WTC11 (cell line): ENCODE measurements around the gene TRPC3. TPM values are rescaled to one million over a fixed set of nuclear protein-coding genes. Genes with fewer than 3 reads are reported as not detected.

ENCODE experiments used
- ATAC-seq: fragments of 200-7000 bp; cut with Tn5 transposase; 2 replicates; pipeline ENCODE4 v1.10.0; 2021; ENCODE audit warnings: mild to moderate bottlenecking, moderate library complexity
- CTCF ChIA-PET: fragments of 300-600 bp; sonication (Branson Sonifier 250); formaldehyde crosslinking; loops from one replicate; lab custom pipeline; 2021; ENCODE audit warnings: antibody characterized with exemption; lab: Charles Lee
- POLR2A ChIA-PET: fragments of 350-600 bp; sonication (Branson Sonifier 250); formaldehyde crosslinking; loops from one replicate; lab custom pipeline; 2021; ENCODE audit warnings: antibody characterized with exemption; lab: Charles Lee
- DNase-seq: peaks from one replicate; pipeline ENCODE4 v3.0.0; 2021; ENCODE audit warnings: low spot score
- H3K27ac Mint-ChIP-seq: 2 replicates; pipeline ENCODE4 v1.8.0; 2021; ENCODE audit warnings: mixed read lengths
- H3K27me3 Mint-ChIP-seq: 2 replicates; pipeline ENCODE4 v1.8.0; 2021; ENCODE audit warnings: low read depth, mild to moderate bottlenecking, moderate library complexity, mixed read lengths
- H3K36me3 Mint-ChIP-seq: 2 replicates; pipeline ENCODE4 v1.8.0; 2021; ENCODE audit warnings: mixed read lengths
- H3K4me1 Mint-ChIP-seq: 2 replicates; pipeline ENCODE4 v1.8.0; 2022; ENCODE audit warnings: mixed read lengths
- H3K4me3 Mint-ChIP-seq: 2 replicates; pipeline ENCODE4 v1.8.0; 2021; ENCODE audit warnings: mild to moderate bottlenecking, moderate library complexity, mixed read lengths
- H3K9me3 Mint-ChIP-seq: 2 replicates; pipeline ENCODE4 v1.8.0; 2021; ENCODE audit warnings: mixed read lengths
- AR ChIP-seq: fragments of 250-450 bp; sonication (Bioruptor Pico); IDR thresholded peaks from 2 replicates; pipeline ENCODE4 v1.9.0; 2021; ENCODE audit warnings: mild to moderate bottlenecking
- EMX1 ChIP-seq: fragments of 250-450 bp; sonication (Bioruptor Pico); IDR thresholded peaks from 2 replicates; pipeline ENCODE4 v1.8.0; 2021; ENCODE audit warnings: mild to moderate bottlenecking
- ETV6 ChIP-seq: sonication (generic); formaldehyde crosslinking; IDR thresholded peaks from 2 replicates; pipeline ENCODE4 v1.8.1; 2022; ENCODE audit warnings: mild to moderate bottlenecking, missing genetic modification reagents
- FOXJ3 ChIP-seq: sonication (generic); formaldehyde crosslinking; IDR thresholded peaks from 2 replicates; pipeline ENCODE4 v1.9.0; 2021; ENCODE audit warnings: missing genetic modification reagents, mild to moderate bottlenecking, borderline replicate concordance
- FOXK1 ChIP-seq: sonication (generic); formaldehyde crosslinking; IDR thresholded peaks from 2 replicates; pipeline ENCODE4 v1.8.0; 2022; ENCODE audit warnings: mild to moderate bottlenecking, moderate library complexity, missing genetic modification reagents
- HMGA2 ChIP-seq: fragments of 250-450 bp; sonication (Bioruptor Pico); IDR thresholded peaks from 2 replicates; pipeline ENCODE4 v1.4.0; 2021; ENCODE audit warnings: mild to moderate bottlenecking, moderate library complexity
- HMGXB4 ChIP-seq: sonication (generic); formaldehyde crosslinking; IDR thresholded peaks from 2 replicates; pipeline ENCODE4 v1.8.1; 2023; ENCODE audit warnings: mild to moderate bottlenecking, moderate library complexity, missing genetic modification reagents
- JAZF1 ChIP-seq: fragments of 250-450 bp; sonication (Bioruptor Pico); IDR thresholded peaks from 2 replicates; pipeline ENCODE4 v1.9.0; 2021; ENCODE audit warnings: moderate library complexity, mild to moderate bottlenecking, inconsistent platforms
- KAT7 ChIP-seq: sonication (generic); formaldehyde crosslinking; IDR thresholded peaks from 2 replicates; pipeline ENCODE4 v1.8.1; 2023; ENCODE audit warnings: missing genetic modification reagents, mild to moderate bottlenecking, borderline replicate concordance
- MYBL2 ChIP-seq: sonication (generic); formaldehyde crosslinking; IDR thresholded peaks from 2 replicates; pipeline ENCODE4 v1.8.1; 2023; ENCODE audit warnings: mild to moderate bottlenecking, moderate library complexity, missing genetic modification reagents
- PRDM15 ChIP-seq: sonication (generic); formaldehyde crosslinking; IDR thresholded peaks from 2 replicates; pipeline ENCODE4 v1.8.0; 2022; ENCODE audit warnings: missing genetic modification reagents
- RELA ChIP-seq: sonication (generic); formaldehyde crosslinking; IDR thresholded peaks from 2 replicates; pipeline ENCODE4 v1.8.1; 2022; ENCODE audit warnings: missing genetic modification reagents, mild to moderate bottlenecking, borderline replicate concordance
- SMAD3 ChIP-seq: sonication (generic); formaldehyde crosslinking; IDR thresholded peaks from 2 replicates; pipeline ENCODE4 v1.8.0; 2022; ENCODE audit warnings: missing genetic modification reagents, mild to moderate bottlenecking, borderline replicate concordance
- STAT6 ChIP-seq: sonication (generic); formaldehyde crosslinking; conservative IDR thresholded peaks from 2 replicates; pipeline ENCODE4 v1.8.1; 2023; ENCODE audit warnings: mild to moderate bottlenecking, low read depth, missing genetic modification reagents, moderate library complexity
- total RNA-seq: library from RNA; stranded (reverse); gene quantifications from 3 replicates; pipeline ENCODE4 v1.2.3, GENCODE V29; 2021
- TF ChIP-seq, protein P1 (sequence below): sonication (generic); formaldehyde crosslinking; IDR thresholded peaks from 2 replicates; pipeline ENCODE4 v1.8.0; 2022; ENCODE audit warnings: mild to moderate bottlenecking, missing genetic modification reagents
- TF ChIP-seq, protein P2 (sequence below): sonication (generic); formaldehyde crosslinking; IDR thresholded peaks from 2 replicates; pipeline ENCODE4 v1.8.1; 2022; ENCODE audit warnings: low read depth, mild to moderate bottlenecking, moderate library complexity, missing genetic modification reagents, borderline replicate concordance
- TF ChIP-seq, protein P3 (sequence below): sonication (generic); formaldehyde crosslinking; IDR thresholded peaks from 2 replicates; pipeline ENCODE4 v1.8.1; 2023; ENCODE audit warnings: mild to moderate bottlenecking, missing genetic modification reagents, moderate library complexity

The TRPC3 gene
- total RNA-seq, 1 experiment from 2014 or later = 0.26 TPM

GRCh38 chr4:121881158-121881557 lies 70.7 kb downstream of the TRPC3 start:
- Mint-ChIP-seq H3K9me3 (no peaks in the 10 kb centered on the region), H3K27ac (no peak overlapping the region), H3K27me3 (peaks cover 5% of the 10 kb centered on the region; the same call in 1 of the 2 replicates), H3K4me1 (0 out of 2 replicates have a peak, but pooled peaks cover 4% of the 10 kb centered on the region), H3K4me3 (no peak overlapping the region), H3K36me3 (no peaks in the 10 kb centered on the region)
- DNase-seq (no peak), ATAC-seq (no peak)
- ChIA-PET POLR2A (no interaction called here), CTCF (no interaction called here)
- TF ChIP-seq, protein P1, sequence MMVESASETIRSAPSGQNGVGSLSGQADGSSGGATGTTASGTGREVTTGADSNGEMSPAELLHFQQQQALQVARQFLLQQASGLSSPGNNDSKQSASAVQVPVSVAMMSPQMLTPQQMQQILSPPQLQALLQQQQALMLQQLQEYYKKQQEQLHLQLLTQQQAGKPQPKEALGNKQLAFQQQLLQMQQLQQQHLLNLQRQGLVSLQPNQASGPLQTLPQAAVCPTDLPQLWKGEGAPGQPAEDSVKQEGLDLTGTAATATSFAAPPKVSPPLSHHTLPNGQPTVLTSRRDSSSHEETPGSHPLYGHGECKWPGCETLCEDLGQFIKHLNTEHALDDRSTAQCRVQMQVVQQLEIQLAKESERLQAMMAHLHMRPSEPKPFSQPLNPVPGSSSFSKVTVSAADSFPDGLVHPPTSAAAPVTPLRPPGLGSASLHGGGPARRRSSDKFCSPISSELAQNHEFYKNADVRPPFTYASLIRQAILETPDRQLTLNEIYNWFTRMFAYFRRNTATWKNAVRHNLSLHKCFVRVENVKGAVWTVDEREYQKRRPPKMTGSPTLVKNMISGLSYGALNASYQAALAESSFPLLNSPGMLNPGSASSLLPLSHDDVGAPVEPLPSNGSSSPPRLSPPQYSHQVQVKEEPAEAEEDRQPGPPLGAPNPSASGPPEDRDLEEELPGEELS (CRISPR knock-in tag) = no peak
- no peak for TF ChIP-seq MYBL2

DNA sequence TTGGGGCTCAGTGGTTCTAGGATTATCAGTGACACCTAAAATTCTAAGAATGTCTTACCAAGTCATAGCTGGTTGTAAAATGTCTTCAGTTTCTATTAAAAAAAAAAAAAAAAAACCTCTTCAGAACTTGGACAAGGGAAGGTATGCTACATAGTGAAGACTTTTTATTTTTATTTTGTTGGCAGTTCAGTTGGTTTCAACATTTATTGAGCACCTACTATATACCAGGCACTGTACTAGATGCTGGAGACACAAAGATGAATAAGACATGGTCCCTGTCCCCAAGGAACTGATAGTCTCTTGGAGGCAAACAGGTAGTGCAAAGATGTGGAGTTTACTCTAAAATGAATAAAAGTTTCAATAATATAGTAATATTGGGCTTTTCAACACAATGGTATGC lies 72.7 kb downstream of the TRPC3 start:
- no peak overlapping the region for H3K27ac Mint-ChIP-seq
- H3K36me3 Mint-ChIP-seq = no peaks in the 10 kb centered on the region
- TF ChIP-seq HMGA2 (CRISPR knock-in tag) (no peak), HMGXB4 (CRISPR knock-in tag) (no peak), SMAD3 (CRISPR knock-in tag) (no peak), FOXK1 (CRISPR knock-in tag) (no peak), AR (CRISPR knock-in tag) (no peak), KAT7 (CRISPR knock-in tag) (no peak), RELA (no peak), PRDM15 (CRISPR knock-in tag) (no peak), FOXJ3 (CRISPR knock-in tag) (no peak), ETV6 (no peak), STAT6 (CRISPR knock-in tag) (no peak), EMX1 (CRISPR knock-in tag) (no peak), JAZF1 (no peak)
- TF ChIP-seq, protein P2, sequence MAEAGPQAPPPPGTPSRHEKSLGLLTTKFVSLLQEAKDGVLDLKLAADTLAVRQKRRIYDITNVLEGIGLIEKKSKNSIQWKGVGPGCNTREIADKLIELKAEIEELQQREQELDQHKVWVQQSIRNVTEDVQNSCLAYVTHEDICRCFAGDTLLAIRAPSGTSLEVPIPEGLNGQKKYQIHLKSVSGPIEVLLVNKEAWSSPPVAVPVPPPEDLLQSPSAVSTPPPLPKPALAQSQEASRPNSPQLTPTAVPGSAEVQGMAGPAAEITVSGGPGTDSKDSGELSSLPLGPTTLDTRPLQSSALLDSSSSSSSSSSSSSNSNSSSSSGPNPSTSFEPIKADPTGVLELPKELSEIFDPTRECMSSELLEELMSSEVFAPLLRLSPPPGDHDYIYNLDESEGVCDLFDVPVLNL (CRISPR knock-in tag) = no peak
- TF ChIP-seq, protein P3, sequence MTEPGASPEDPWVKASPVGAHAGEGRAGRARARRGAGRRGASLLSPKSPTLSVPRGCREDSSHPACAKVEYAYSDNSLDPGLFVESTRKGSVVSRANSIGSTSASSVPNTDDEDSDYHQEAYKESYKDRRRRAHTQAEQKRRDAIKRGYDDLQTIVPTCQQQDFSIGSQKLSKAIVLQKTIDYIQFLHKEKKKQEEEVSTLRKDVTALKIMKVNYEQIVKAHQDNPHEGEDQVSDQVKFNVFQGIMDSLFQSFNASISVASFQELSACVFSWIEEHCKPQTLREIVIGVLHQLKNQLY (CRISPR knock-in tag) = no peak
- ATAC-seq = no peak
- 0 out of 2 replicates have a peak, but pooled peaks cover 4% of the 10 kb centered on the region for H3K4me1 Mint-ChIP-seq
- no peak for DNase-seq
- CTCF ChIA-PET = interaction anchor here (1.3 kb wide), 1 partner anchor 21 kb away, joined by 4 read pairs; no protein-coding TSS in a partner anchor
- H3K27me3 Mint-ChIP-seq = peaks cover 5% of the 10 kb centered on the region; the same call in 1 of the 2 replicates
- H3K9me3 Mint-ChIP-seq = no peaks in the 10 kb centered on the region
- no peak overlapping the region for H3K4me3 Mint-ChIP-seq
- POLR2A ChIA-PET = no interaction called here
